ENCODE measurements around the gene PRMT1.

DNA sequence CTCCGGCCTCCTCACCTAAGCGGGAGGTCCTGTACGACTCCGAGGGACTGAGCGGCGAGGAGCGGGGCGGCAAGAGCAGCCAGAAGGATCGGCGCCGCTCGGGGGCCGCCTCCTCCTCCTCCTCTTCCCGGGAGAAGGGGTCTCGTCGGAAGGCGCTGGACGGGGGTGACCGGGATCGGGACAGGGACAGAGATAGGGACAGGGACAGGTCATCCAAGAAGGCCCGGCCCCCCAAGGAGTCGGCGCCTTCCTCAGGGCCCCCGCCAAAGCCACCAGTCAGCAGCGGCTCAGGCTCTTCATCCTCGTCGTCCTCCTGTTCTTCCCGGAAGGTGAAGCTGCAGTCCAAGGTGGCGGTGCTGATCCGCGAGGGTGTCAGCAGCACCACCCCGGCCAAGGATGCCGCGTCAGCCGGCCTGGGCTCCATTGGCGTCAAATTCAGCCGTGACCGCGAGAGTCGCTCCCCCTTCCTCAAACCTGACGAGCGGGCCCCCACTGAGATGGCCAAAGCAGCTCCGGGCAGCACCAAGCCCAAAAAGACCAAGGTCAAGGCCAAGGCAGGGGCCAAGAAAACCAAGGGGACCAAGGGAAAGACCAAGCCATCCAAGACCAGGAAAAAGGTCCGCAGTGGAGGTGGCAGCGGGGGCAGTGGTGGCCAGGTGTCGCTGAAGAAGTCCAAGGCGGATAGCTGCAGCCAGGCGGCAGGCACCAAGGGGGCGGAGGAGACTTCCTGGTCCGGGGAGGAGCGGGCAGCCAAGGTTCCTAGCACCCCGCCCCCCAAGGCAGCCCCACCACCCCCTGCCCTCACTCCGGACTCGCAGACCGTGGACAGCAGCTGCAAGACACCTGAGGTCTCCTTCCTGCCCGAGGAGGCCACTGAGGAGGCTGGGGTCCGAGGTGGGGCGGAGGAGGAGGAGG lies 24.3 kb upstream of the PRMT1 start:
- TF ChIP-seq, protein P1, sequence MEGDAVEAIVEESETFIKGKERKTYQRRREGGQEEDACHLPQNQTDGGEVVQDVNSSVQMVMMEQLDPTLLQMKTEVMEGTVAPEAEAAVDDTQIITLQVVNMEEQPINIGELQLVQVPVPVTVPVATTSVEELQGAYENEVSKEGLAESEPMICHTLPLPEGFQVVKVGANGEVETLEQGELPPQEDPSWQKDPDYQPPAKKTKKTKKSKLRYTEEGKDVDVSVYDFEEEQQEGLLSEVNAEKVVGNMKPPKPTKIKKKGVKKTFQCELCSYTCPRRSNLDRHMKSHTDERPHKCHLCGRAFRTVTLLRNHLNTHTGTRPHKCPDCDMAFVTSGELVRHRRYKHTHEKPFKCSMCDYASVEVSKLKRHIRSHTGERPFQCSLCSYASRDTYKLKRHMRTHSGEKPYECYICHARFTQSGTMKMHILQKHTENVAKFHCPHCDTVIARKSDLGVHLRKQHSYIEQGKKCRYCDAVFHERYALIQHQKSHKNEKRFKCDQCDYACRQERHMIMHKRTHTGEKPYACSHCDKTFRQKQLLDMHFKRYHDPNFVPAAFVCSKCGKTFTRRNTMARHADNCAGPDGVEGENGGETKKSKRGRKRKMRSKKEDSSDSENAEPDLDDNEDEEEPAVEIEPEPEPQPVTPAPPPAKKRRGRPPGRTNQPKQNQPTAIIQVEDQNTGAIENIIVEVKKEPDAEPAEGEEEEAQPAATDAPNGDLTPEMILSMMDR (IDR thresholded peaks at IDR 0.05): no peak
- no peak for TF ChIP-seq ZFX (IDR thresholded peaks at IDR 0.05; ENCODE audit: borderline replicate concordance)

Data from 22Rv1 (cell line).